PFSK-1 (cell line): Measurements from ENCODE around the gene FAM227B.

Source experiments
- TAF1 ChIP-seq: IDR thresholded peaks from 2 replicates; pipeline ENCODE4 v1.6.1; 2012; ENCODE audit warnings: low read length, control low read depth, borderline replicate concordance; ENCODE audit not compliant: insufficient read depth
- TF ChIP-seq, protein P1 (sequence below), 2 experiments: IDR thresholded peaks; 2 replicates each; pipeline versions ENCODE4 v1.6.1 to v1.8.0; 2011 to 2012; ENCODE audit warnings: low read depth in 2 of 2, low read length in 2 of 2, control low read depth in 1 of 2, inconsistent platforms in 1 of 2, mild to moderate bottlenecking in 1 of 2, moderate library complexity in 1 of 2; ENCODE audit not compliant: insufficient read depth in 1 of 2

- TF ChIP-seq TAF1, result no peak
- TF ChIP-seq, protein P1, sequence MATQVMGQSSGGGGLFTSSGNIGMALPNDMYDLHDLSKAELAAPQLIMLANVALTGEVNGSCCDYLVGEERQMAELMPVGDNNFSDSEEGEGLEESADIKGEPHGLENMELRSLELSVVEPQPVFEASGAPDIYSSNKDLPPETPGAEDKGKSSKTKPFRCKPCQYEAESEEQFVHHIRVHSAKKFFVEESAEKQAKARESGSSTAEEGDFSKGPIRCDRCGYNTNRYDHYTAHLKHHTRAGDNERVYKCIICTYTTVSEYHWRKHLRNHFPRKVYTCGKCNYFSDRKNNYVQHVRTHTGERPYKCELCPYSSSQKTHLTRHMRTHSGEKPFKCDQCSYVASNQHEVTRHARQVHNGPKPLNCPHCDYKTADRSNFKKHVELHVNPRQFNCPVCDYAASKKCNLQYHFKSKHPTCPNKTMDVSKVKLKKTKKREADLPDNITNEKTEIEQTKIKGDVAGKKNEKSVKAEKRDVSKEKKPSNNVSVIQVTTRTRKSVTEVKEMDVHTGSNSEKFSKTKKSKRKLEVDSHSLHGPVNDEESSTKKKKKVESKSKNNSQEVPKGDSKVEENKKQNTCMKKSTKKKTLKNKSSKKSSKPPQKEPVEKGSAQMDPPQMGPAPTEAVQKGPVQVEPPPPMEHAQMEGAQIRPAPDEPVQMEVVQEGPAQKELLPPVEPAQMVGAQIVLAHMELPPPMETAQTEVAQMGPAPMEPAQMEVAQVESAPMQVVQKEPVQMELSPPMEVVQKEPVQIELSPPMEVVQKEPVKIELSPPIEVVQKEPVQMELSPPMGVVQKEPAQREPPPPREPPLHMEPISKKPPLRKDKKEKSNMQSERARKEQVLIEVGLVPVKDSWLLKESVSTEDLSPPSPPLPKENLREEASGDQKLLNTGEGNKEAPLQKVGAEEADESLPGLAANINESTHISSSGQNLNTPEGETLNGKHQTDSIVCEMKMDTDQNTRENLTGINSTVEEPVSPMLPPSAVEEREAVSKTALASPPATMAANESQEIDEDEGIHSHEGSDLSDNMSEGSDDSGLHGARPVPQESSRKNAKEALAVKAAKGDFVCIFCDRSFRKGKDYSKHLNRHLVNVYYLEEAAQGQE (IDR thresholded peaks at IDR 0.05; ENCODE audit: insufficient read depth in 1 of 2, low read depth in 2 of 2, low read length in 2 of 2), result no peak
Measured at GRCh38 chr15:49468481-49468839, 152.2 kb downstream of the FAM227B start.
